ENCODE data around the gene PRMT7. TPM values are rescaled to one million over a fixed set of nuclear protein-coding genes. Genes with fewer than 3 reads are reported as not detected.

Gene PRMT7
- polyA plus RNA-seq, 1 donor from 2014 or later, result 203 TPM

DNA sequence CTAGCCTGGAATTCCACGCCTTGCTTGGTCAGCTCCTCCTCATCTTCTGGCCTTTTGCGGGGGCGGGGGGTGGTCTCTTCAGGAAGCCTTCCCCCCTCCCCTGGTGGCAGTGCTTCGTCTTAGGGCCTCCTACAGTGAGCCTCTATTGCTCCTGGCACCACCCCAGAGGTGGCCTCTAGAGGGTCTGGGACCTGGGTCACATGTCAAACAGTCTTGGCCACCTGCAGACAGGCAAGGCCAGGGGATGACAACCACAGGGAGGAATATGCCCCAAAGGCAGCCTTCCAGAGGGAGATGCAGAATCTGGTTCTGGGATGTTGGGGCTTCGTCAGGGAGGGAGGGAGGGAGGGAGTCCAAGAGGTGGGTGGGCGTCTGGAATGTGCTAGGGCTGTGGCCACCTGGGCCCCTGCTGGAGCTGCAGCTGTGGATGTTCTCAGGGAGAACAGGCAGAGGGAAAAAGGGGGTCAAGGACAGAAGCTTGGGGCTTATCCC is 86.9 kb downstream of the PRMT7 start:
- peaks cover 4% of the 10 kb centered on the region for H4K20me1 ChIP-seq (ENCODE audit: insufficient read depth)
- no peak overlapping the region for H2AFZ ChIP-seq (ENCODE audit: low read depth, low read length)
- TF ChIP-seq, protein P1, sequence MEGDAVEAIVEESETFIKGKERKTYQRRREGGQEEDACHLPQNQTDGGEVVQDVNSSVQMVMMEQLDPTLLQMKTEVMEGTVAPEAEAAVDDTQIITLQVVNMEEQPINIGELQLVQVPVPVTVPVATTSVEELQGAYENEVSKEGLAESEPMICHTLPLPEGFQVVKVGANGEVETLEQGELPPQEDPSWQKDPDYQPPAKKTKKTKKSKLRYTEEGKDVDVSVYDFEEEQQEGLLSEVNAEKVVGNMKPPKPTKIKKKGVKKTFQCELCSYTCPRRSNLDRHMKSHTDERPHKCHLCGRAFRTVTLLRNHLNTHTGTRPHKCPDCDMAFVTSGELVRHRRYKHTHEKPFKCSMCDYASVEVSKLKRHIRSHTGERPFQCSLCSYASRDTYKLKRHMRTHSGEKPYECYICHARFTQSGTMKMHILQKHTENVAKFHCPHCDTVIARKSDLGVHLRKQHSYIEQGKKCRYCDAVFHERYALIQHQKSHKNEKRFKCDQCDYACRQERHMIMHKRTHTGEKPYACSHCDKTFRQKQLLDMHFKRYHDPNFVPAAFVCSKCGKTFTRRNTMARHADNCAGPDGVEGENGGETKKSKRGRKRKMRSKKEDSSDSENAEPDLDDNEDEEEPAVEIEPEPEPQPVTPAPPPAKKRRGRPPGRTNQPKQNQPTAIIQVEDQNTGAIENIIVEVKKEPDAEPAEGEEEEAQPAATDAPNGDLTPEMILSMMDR (IDR thresholded peaks at IDR 0.05; ENCODE audit: poor library complexity, severe bottlenecking), result no peak
- TF ChIP-seq RAD21 (conservative IDR thresholded peaks at IDR 0.05) (no peak), POLR2AphosphoS5 (IDR thresholded peaks at IDR 0.05) (no peak), MXI1 (conservative IDR thresholded peaks at IDR 0.05; ENCODE audit: poor library complexity, severe bottlenecking) (no peak), TAF1 (IDR thresholded peaks at IDR 0.05; ENCODE audit: low read depth) (no peak), EZH2 (IDR thresholded peaks at IDR 0.05; ENCODE audit: borderline replicate concordance, insufficient read depth, low read length, poor library complexity, severe bottlenecking) (no peak), SMC3 (conservative IDR thresholded peaks at IDR 0.05; ENCODE audit: poor library complexity) (no peak), EP300 (conservative IDR thresholded peaks at IDR 0.05; ENCODE audit: poor library complexity, severe bottlenecking) (no peak)
- TF ChIP-seq, protein P2, sequence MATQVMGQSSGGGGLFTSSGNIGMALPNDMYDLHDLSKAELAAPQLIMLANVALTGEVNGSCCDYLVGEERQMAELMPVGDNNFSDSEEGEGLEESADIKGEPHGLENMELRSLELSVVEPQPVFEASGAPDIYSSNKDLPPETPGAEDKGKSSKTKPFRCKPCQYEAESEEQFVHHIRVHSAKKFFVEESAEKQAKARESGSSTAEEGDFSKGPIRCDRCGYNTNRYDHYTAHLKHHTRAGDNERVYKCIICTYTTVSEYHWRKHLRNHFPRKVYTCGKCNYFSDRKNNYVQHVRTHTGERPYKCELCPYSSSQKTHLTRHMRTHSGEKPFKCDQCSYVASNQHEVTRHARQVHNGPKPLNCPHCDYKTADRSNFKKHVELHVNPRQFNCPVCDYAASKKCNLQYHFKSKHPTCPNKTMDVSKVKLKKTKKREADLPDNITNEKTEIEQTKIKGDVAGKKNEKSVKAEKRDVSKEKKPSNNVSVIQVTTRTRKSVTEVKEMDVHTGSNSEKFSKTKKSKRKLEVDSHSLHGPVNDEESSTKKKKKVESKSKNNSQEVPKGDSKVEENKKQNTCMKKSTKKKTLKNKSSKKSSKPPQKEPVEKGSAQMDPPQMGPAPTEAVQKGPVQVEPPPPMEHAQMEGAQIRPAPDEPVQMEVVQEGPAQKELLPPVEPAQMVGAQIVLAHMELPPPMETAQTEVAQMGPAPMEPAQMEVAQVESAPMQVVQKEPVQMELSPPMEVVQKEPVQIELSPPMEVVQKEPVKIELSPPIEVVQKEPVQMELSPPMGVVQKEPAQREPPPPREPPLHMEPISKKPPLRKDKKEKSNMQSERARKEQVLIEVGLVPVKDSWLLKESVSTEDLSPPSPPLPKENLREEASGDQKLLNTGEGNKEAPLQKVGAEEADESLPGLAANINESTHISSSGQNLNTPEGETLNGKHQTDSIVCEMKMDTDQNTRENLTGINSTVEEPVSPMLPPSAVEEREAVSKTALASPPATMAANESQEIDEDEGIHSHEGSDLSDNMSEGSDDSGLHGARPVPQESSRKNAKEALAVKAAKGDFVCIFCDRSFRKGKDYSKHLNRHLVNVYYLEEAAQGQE (IDR thresholded peaks at IDR 0.05; ENCODE audit: borderline replicate concordance), result no peak
- H3K27ac ChIP-seq (ENCODE audit: low read length), result no peak overlapping the region
- H3K9me3 ChIP-seq (ENCODE audit: low read length), result no peaks in the 10 kb centered on the region
- no peak overlapping the region for H3K9ac ChIP-seq (ENCODE audit: low read length)
- H3K79me2 ChIP-seq (replicated peaks; ENCODE audit: insufficient read depth, low read length), result no peaks in the 10 kb centered on the region
- no peak overlapping the region for H3K4me2 ChIP-seq (ENCODE audit: low read length)
- no peaks in the 10 kb centered on the region for H3K9me2 ChIP-seq (ENCODE audit: insufficient read depth, low read length)
- no peaks in the 10 kb centered on the region for H3F3A ChIP-seq (ENCODE audit: insufficient read depth, low read length, poor library complexity, severe bottlenecking)
- no peaks in the 10 kb centered on the region for H3K27me3 ChIP-seq (ENCODE audit: insufficient read depth, low read depth, low read length)
- H3K4me3 ChIP-seq (ENCODE audit: low read length), result no peak overlapping the region
- no peaks in the 10 kb centered on the region for H3K36me3 ChIP-seq (ENCODE audit: insufficient read depth, low read length)

DNA sequence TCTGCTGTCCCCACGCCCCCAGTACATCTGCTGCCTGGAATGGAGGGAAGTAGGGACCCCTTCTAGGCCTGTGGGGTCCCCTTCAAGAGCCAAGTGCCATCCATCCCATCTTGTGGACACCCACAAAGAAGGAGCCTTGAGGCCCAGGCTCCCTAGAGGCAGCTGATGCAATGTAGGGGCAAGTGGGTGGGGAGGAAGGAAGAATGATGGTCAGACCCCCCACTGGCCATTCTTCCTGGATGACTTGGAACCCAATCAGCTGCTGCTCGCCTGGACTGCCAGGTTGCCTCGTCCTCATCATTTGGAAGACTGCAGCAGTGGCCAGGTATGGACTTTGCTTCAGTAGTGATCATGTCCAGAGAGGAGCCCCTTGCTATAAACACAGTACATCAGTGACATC is 88.6 kb downstream of the PRMT7 start:
- no peaks in the 10 kb centered on the region for H3K9me2 ChIP-seq (ENCODE audit: insufficient read depth, low read length)
- H3F3A ChIP-seq (ENCODE audit: insufficient read depth, low read length, poor library complexity, severe bottlenecking), result no peaks in the 10 kb centered on the region
- no peak overlapping the region for H3K4me3 ChIP-seq (ENCODE audit: low read length)
- no peak overlapping the region for H3K9ac ChIP-seq (ENCODE audit: low read length)
- H3K36me3 ChIP-seq (ENCODE audit: insufficient read depth, low read length), result no peaks in the 10 kb centered on the region
- H2AFZ ChIP-seq (ENCODE audit: low read depth, low read length), result no peak overlapping the region
- no peaks in the 10 kb centered on the region for H3K79me2 ChIP-seq (replicated peaks; ENCODE audit: insufficient read depth, low read length)
- H3K4me2 ChIP-seq (ENCODE audit: low read length), result no peak overlapping the region
- no peaks in the 10 kb centered on the region for H3K27me3 ChIP-seq (ENCODE audit: insufficient read depth, low read depth, low read length)
- TF ChIP-seq POLR2AphosphoS5 (IDR thresholded peaks at IDR 0.05), result no peak
- no peak for TF ChIP-seq MXI1 (conservative IDR thresholded peaks at IDR 0.05; ENCODE audit: poor library complexity, severe bottlenecking)
- TF ChIP-seq SMC3 (conservative IDR thresholded peaks at IDR 0.05; ENCODE audit: poor library complexity), result no peak
- TF ChIP-seq, protein P2 (IDR thresholded peaks at IDR 0.05; ENCODE audit: borderline replicate concordance), result no peak
- no peak for TF ChIP-seq TAF1 (IDR thresholded peaks at IDR 0.05; ENCODE audit: low read depth)
- TF ChIP-seq, protein P1 (IDR thresholded peaks at IDR 0.05; ENCODE audit: poor library complexity, severe bottlenecking), result no peak
- H3K27ac ChIP-seq (ENCODE audit: low read length), result no peak overlapping the region
- no peaks in the 10 kb centered on the region for H3K9me3 ChIP-seq (ENCODE audit: low read length)
- H4K20me1 ChIP-seq (ENCODE audit: insufficient read depth), result peaks cover 4% of the 10 kb centered on the region
